ENCODE data around the gene WDR7. TPM values are rescaled to one million over a fixed set of nuclear protein-coding genes. Genes with fewer than 3 reads are reported as not detected.
A peak's percentile ranks its signal among the peaks of the same experiment; 100 is the strongest.

The WDR7 gene
- total and polyA plus RNA-seq, 5 donors, result 7.4 to 32.2 (median 26.7) TPM

GRCh38 chr18:56803051-56803450, 151.9 kb downstream of the WDR7 start:
- Histone ChIP-seq H3K27me3 (ENCODE audit: control insufficient read depth, insufficient read depth) (no peaks in the 10 kb centered on the region), H3K9me3 (ENCODE audit: control insufficient read depth, low read length) (no peaks in the 10 kb centered on the region), H3K4me3 (ENCODE audit: low read length) (no peak overlapping the region), H3K27ac (ENCODE audit: low read length) (no peak overlapping the region), H3K4me1 (ENCODE audit: control insufficient read depth, insufficient read depth, low read length) (no peaks in the 10 kb centered on the region)
- no peak for ATAC-seq
- intact Hi-C loops (cut with DNase I), result no loop called here
- 89% methylated on average over 1 of the region's 1 CpG for WGBS
- DNase-seq, result no peak

DNA sequence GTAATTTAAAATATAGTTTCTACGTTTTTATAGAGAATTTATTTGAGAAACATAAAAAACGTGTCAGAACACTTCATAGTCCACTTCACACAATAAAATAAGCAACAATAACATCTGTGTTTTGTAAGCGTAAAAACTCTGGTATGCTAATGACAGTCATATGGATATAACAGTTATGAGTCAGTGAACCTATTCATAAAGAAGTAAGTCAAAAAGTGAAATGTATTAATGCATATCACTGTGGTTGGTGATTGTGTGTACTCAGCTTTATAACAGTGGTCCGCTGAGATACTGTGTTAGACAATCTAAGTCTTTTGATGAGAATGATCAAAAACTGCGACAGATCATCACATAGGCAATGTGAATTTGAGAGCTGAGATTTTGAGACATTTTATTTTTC, 153.2 kb downstream of the WDR7 start:
- no peaks in the 10 kb centered on the region for H3K4me1 ChIP-seq (ENCODE audit: control insufficient read depth, insufficient read depth, low read length)
- H3K9me3 ChIP-seq (ENCODE audit: control insufficient read depth, low read length), result no peaks in the 10 kb centered on the region
- ATAC-seq (no peak), DNase-seq (no peak)
- WGBS, result 96% methylated on average over 5 of the region's 5 CpGs
- H3K27me3 ChIP-seq (ENCODE audit: control insufficient read depth, insufficient read depth), result no peaks in the 10 kb centered on the region
- intact Hi-C loops (cut with DNase I), result no loop called here
- H3K27ac ChIP-seq (ENCODE audit: low read length), result no peak overlapping the region
- no peak overlapping the region for H3K4me3 ChIP-seq (ENCODE audit: low read length)

DNA sequence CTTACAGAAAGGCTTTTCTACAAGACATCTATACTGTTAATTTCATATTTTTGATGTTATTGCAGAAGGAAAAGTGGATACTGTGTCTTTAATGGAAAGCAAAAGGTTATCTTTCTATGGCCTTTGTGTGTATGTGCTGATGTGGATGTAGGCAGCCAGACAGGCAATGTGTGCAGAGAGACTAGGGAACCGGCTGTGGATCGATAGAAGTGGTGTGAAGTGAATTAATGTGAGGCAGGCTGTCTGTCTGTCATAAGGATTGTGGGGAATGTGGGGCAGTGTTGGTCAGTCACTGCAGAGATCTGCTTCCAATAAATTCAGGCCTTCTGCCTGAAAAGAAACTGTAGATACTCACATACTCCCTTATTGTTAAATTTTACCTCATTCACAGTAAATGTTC, 156.7 kb downstream of the WDR7 start:
- intact Hi-C loops (cut with DNase I), result no loop called here
- Histone ChIP-seq H3K27me3 (ENCODE audit: control insufficient read depth, insufficient read depth) (no peaks in the 10 kb centered on the region), H3K27ac (ENCODE audit: low read length) (no peak overlapping the region), H3K4me3 (ENCODE audit: low read length) (no peak overlapping the region), H3K4me1 (ENCODE audit: control insufficient read depth, insufficient read depth, low read length) (no peaks in the 10 kb centered on the region), H3K9me3 (ENCODE audit: control insufficient read depth, low read length) (no peaks in the 10 kb centered on the region)
- DNase-seq (no peak), ATAC-seq (no peak)
- 64% methylated on average over 2 of the region's 2 CpGs for WGBS

- 95% methylated on average over 5 of the region's 5 CpGs for WGBS
- intact Hi-C loops (cut with DNase I), result no loop called here
- no peaks in the 10 kb centered on the region for H3K4me1 ChIP-seq (ENCODE audit: control insufficient read depth, insufficient read depth, low read length)
- DNase-seq (no peak), ATAC-seq (no peak)
- no peaks in the 10 kb centered on the region for H3K27me3 ChIP-seq (ENCODE audit: control insufficient read depth, insufficient read depth)
- no peaks in the 10 kb centered on the region for H3K9me3 ChIP-seq (ENCODE audit: control insufficient read depth, low read length)
- no peak overlapping the region for H3K27ac ChIP-seq (ENCODE audit: low read length)
- no peak overlapping the region for H3K4me3 ChIP-seq (ENCODE audit: low read length)
Measured at GRCh38 chr18:56812674-56813073, 161.5 kb downstream of the WDR7 start.

- no peaks in the 10 kb centered on the region for H3K4me1 ChIP-seq (ENCODE audit: control insufficient read depth, insufficient read depth, low read length)
- H3K9me3 ChIP-seq (ENCODE audit: control insufficient read depth, low read length), result no peaks in the 10 kb centered on the region
- DNase-seq, result no peak
- no peaks in the 10 kb centered on the region for H3K27me3 ChIP-seq (ENCODE audit: control insufficient read depth, insufficient read depth)
- intact Hi-C loops (cut with DNase I), result no loop called here
- no peak for ATAC-seq
- WGBS, result 87% methylated on average over 7 of the region's 7 CpGs
- H3K27ac ChIP-seq (ENCODE audit: low read length), result no peak overlapping the region
- H3K4me3 ChIP-seq (ENCODE audit: low read length), result no peak overlapping the region
Measured at GRCh38 chr18:56815926-56816325, 164.8 kb downstream of the WDR7 start.

- 89% methylated on average over 1 of the region's 1 CpG for WGBS
- no peak overlapping the region for H3K27ac ChIP-seq (ENCODE audit: low read length)
- intact Hi-C loops (cut with DNase I), result no loop called here
- H3K4me3 ChIP-seq (ENCODE audit: low read length), result no peak overlapping the region
- ATAC-seq (no peak), DNase-seq (no peak)
- no peaks in the 10 kb centered on the region for H3K9me3 ChIP-seq (ENCODE audit: control insufficient read depth, low read length)
- no peaks in the 10 kb centered on the region for H3K27me3 ChIP-seq (ENCODE audit: control insufficient read depth, insufficient read depth)
- no peaks in the 10 kb centered on the region for H3K4me1 ChIP-seq (ENCODE audit: control insufficient read depth, insufficient read depth, low read length)
Measured at GRCh38 chr18:56823986-56824565, 172.9 kb downstream of the WDR7 start.

- no peaks in the 10 kb centered on the region for H3K4me1 ChIP-seq (ENCODE audit: control insufficient read depth, insufficient read depth, low read length)
- no peaks in the 10 kb centered on the region for H3K27me3 ChIP-seq (ENCODE audit: control insufficient read depth, insufficient read depth)
- H3K4me3 ChIP-seq (ENCODE audit: low read length), result no peak overlapping the region
- H3K9me3 ChIP-seq (ENCODE audit: control insufficient read depth, low read length), result no peaks in the 10 kb centered on the region
- DNase-seq, result no peak
- H3K27ac ChIP-seq (ENCODE audit: low read length), result no peak overlapping the region
- intact Hi-C loops (cut with DNase I), result no loop called here
- no peak for ATAC-seq
- 83% methylated on average over 1 of the region's 1 CpG for WGBS
Measured at GRCh38 chr18:56825321-56825720, 174.2 kb downstream of the WDR7 start.

DNA sequence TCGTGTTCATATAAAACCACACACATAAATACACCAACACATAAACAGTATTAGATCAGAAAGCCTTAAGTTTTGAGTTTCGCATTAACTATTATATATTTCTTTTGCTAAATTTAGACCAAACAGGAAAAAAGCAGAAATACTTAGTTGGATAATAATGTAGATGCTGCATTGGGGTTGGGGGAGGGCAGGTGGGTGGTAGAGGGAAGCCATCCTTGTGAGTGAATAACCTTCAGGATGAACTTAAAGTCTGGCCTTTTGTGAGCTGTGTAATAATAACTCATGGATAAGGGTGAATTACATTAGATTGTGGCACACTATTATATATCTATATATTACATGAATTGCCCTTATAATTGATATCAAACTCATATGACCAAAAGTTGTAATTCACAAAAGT, 174.7 kb downstream of the WDR7 start:
- H3K27ac ChIP-seq (ENCODE audit: low read length), result no peak overlapping the region
- intact Hi-C loops (cut with DNase I), result no loop called here
- DNase-seq, result no peak
- ATAC-seq, result no peak
- H3K4me3 ChIP-seq (ENCODE audit: low read length), result no peak overlapping the region
- WGBS, result 85% methylated on average over 2 of the region's 2 CpGs
- no peaks in the 10 kb centered on the region for H3K4me1 ChIP-seq (ENCODE audit: control insufficient read depth, insufficient read depth, low read length)
- no peaks in the 10 kb centered on the region for H3K9me3 ChIP-seq (ENCODE audit: control insufficient read depth, low read length)
- no peaks in the 10 kb centered on the region for H3K27me3 ChIP-seq (ENCODE audit: control insufficient read depth, insufficient read depth)

DNA sequence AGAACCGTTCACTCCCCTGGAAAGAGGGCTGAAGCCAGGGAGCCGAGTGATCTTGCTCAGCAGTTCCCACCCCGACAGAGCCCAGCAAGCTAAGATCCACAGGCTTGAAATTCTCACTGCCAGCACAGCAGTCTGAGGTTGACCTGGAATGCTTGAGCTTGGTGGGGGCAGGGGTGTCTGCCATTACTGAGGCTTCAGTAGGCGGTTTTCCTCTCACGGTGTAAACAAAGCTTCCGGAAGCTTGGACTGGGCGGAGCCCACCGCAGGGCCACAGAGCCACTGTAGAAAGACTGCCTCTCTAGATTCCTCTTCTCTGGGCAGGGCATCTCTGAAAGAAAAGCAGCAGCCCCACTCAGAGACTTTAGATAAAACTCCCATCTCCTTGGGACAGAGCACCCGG, 180.8 kb downstream of the WDR7 start:
- intact Hi-C loops (cut with DNase I), result no loop called here
- Histone ChIP-seq H3K4me3 (ENCODE audit: low read length) (no peak overlapping the region), H3K27me3 (ENCODE audit: control insufficient read depth, insufficient read depth) (no peaks in the 10 kb centered on the region), H3K9me3 (ENCODE audit: control insufficient read depth, low read length) (no peaks in the 10 kb centered on the region), H3K27ac (ENCODE audit: low read length) (no peak overlapping the region), H3K4me1 (ENCODE audit: control insufficient read depth, insufficient read depth, low read length) (no peaks in the 10 kb centered on the region)
- 93% methylated on average over 9 of the region's 9 CpGs for WGBS
- no peak for ATAC-seq
- DNase-seq, result peak in 1 of 3 donors; percentile 15

DNA sequence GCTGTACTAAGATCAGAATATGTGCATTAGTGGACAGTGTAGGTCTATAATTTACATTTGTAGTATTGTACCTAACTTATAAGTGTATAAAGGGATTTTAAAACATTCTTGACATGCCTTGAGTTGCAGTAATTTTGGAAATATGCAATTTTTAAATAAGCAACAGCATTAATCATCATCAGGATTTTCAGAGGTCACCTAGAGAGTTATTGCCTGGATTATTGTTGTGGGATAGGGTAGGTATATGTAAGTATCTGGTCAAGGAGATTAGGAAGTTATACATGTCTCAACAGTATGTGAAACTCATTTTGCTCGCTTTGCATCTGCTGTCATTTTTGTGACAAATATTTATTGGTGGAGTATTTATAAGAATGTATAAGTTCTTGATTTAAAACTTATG, 184.2 kb downstream of the WDR7 start:
- no peaks in the 10 kb centered on the region for H3K4me1 ChIP-seq (ENCODE audit: control insufficient read depth, insufficient read depth, low read length)
- ATAC-seq, result no peak
- intact Hi-C loops (cut with DNase I), result no loop called here
- no peak overlapping the region for H3K27ac ChIP-seq (ENCODE audit: low read length)
- no peaks in the 10 kb centered on the region for H3K9me3 ChIP-seq (ENCODE audit: control insufficient read depth, low read length)
- DNase-seq, result no peak
- 98% methylated on average over 1 of the region's 1 CpG for WGBS
- H3K27me3 ChIP-seq (ENCODE audit: control insufficient read depth, insufficient read depth), result no peaks in the 10 kb centered on the region
- H3K4me3 ChIP-seq (ENCODE audit: low read length), result no peak overlapping the region

DNA sequence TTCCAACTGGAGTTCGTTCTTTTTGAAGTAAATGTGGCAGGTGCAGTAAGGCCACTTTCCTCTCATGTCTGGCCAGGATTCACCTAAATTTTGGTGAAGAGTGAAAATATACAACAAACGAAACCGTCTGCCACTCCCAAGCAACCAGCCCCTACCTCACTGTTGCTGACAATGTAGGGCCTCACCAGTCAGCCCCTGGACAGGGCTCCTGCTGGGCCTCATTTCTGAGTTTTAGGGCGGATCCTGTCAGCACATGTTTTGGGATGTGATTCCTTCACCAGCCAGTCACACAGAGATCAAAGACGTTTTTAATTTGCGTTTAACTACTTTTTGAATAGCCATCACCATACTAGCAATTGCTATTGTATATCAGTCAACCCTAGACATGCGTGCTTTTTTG, 185.0 kb downstream of the WDR7 start:
- no peak for DNase-seq
- Histone ChIP-seq H3K27me3 (ENCODE audit: control insufficient read depth, insufficient read depth) (no peaks in the 10 kb centered on the region), H3K4me3 (ENCODE audit: low read length) (no peak overlapping the region), H3K9me3 (ENCODE audit: control insufficient read depth, low read length) (no peaks in the 10 kb centered on the region), H3K4me1 (ENCODE audit: control insufficient read depth, insufficient read depth, low read length) (no peaks in the 10 kb centered on the region), H3K27ac (ENCODE audit: low read length) (no peak overlapping the region)
- 84% methylated on average over 7 of the region's 7 CpGs for WGBS
- no peak for ATAC-seq
- intact Hi-C loops (cut with DNase I), result no loop called here

DNA sequence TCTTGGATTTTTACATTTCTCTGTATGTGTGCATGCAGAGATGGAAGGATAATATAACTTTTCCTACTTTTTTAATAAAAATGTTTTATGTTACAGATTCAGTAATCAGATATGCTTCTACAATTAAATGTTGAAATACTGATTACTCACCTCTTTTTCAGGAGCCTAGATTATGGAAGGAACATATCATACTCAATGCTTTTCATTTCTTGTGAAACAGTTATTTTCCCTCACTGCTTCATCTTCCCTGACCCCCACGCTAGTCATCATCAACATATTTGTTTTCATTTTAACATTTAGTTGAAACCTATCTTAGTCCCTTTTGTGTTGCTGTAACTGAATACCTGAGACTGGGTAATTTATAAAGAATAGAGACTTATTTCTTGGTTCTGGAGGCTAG, 190.7 kb downstream of the WDR7 start:
- Histone ChIP-seq H3K27ac (ENCODE audit: low read length) (no peak overlapping the region), H3K4me3 (ENCODE audit: low read length) (no peak overlapping the region), H3K27me3 (ENCODE audit: control insufficient read depth, insufficient read depth) (no peaks in the 10 kb centered on the region), H3K4me1 (ENCODE audit: control insufficient read depth, insufficient read depth, low read length) (no peaks in the 10 kb centered on the region), H3K9me3 (ENCODE audit: control insufficient read depth, low read length) (no peaks in the 10 kb centered on the region)
- no peak for DNase-seq
- intact Hi-C loops (cut with DNase I), result no loop called here
- ATAC-seq, result no peak
- 97% methylated on average over 1 of the region's 1 CpG for WGBS
